ENCODE data around the gene TACO1. TPM values are rescaled to one million over a fixed set of nuclear protein-coding genes. Genes with fewer than 3 reads are reported as not detected.

The TACO1 gene
- total RNA-seq, 3 donors from 2014 or later (not counting 1 experiment from before 2014, with no cell fraction given) = 7.1 to 10.9 (median 9.2) TPM

DNA sequence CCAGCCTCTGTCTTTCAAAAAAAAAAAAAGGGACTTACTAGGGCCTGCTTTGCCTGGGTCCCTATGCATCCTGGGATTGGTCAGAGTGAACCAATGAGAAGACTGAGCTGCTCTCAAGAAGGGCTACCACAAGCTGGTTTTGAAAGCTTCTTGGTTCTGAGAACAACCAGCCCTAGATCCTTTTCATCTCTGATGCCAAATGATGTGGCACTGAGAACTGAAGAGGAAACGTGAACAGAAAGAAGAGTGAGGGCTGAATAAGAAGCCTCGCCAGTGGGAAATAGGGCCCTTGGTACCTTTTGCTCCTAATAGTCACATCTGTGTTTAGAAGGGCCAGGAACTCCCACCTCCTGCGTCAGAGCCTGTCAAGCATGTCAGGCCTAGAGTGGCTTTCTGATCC is 10.7 kb downstream of the TACO1 start:
- DNase-seq = peak in 1 of 2 donors; percentile 38
- Histone ChIP-seq H3K27me3 (ENCODE audit: control insufficient read depth, insufficient read depth, low read length) (no peaks in the 10 kb centered on the region), H3K27ac (ENCODE audit: low read length) (no peak overlapping the region), H3K4me1 (ENCODE audit: control insufficient read depth, insufficient read depth, low read length) (peaks cover 12% of the 10 kb centered on the region), H3K4me3 (ENCODE audit: low read length) (no peak overlapping the region), H3K9me3 (ENCODE audit: control insufficient read depth, insufficient read depth, low read length) (no peaks in the 10 kb centered on the region), H3K36me3 (ENCODE audit: control insufficient read depth, insufficient read depth, low read length) (peaks cover 33% of the 10 kb centered on the region)
- Mint-ChIP-seq H3K36me3 (peaks cover 14% of the 10 kb centered on the region), H3K4me3 (no peak overlapping the region), H3K27ac (no peak overlapping the region), H3K9me3 (no peaks in the 10 kb centered on the region), H3K4me1 (peaks cover 0 to 4% of the 10 kb centered on the region in 2 donors), H3K27me3 (ENCODE audit: low read depth in 2 of 2) (no peaks in the 10 kb centered on the region)
- TF ChIP-seq, protein P1, sequence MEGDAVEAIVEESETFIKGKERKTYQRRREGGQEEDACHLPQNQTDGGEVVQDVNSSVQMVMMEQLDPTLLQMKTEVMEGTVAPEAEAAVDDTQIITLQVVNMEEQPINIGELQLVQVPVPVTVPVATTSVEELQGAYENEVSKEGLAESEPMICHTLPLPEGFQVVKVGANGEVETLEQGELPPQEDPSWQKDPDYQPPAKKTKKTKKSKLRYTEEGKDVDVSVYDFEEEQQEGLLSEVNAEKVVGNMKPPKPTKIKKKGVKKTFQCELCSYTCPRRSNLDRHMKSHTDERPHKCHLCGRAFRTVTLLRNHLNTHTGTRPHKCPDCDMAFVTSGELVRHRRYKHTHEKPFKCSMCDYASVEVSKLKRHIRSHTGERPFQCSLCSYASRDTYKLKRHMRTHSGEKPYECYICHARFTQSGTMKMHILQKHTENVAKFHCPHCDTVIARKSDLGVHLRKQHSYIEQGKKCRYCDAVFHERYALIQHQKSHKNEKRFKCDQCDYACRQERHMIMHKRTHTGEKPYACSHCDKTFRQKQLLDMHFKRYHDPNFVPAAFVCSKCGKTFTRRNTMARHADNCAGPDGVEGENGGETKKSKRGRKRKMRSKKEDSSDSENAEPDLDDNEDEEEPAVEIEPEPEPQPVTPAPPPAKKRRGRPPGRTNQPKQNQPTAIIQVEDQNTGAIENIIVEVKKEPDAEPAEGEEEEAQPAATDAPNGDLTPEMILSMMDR (IDR thresholded peaks at IDR 0.05) = no peak
- 86% methylated on average over 3 of the region's 3 CpGs for WGBS (ENCODE audit: insufficient coverage)
- intact Hi-C loops (cut with micrococcal nuclease) = no loop called here
- ATAC-seq = no peak

DNA sequence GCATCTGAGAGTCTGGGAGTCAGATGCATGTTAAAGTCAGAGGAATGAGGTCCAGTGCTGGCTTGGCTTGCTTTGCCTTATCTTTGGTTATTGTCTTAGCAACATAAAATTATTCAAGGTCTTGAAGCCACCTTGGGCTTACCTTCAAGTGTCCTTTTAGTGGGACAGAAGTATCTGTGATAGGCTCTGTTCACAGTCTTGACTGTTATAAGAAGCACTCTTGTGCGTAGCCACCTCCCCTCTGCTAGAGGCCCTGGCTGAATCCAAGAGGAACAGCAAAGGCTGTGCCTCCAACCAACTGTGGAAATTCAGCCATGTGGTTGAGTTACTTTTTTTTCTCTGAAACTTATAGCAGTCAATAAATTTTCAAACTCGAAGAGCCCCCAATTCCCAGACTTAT is 13.0 kb downstream of the TACO1 start:
- no peaks in the 10 kb centered on the region for H3K27me3 Mint-ChIP-seq (ENCODE audit: low read depth in 2 of 2)
- Histone ChIP-seq H3K4me1 (ENCODE audit: control insufficient read depth, insufficient read depth, low read length) (peaks cover 12% of the 10 kb centered on the region), H3K27me3 (ENCODE audit: control insufficient read depth, insufficient read depth, low read length) (no peaks in the 10 kb centered on the region), H3K4me3 (ENCODE audit: low read length) (no peak overlapping the region), H3K27ac (ENCODE audit: low read length) (no peak overlapping the region), H3K36me3 (ENCODE audit: control insufficient read depth, insufficient read depth, low read length) (peaks cover 11% of the 10 kb centered on the region), H3K9me3 (ENCODE audit: control insufficient read depth, insufficient read depth, low read length) (no peaks in the 10 kb centered on the region)
- H3K36me3 Mint-ChIP-seq = peaks cover 6% of the 10 kb centered on the region
- H3K4me3 Mint-ChIP-seq = no peak overlapping the region
- no peaks in the 10 kb centered on the region for H3K9me3 Mint-ChIP-seq
- H3K27ac Mint-ChIP-seq = no peak overlapping the region
- ATAC-seq (no peak), DNase-seq (no peak)
- 100% methylated on average over 2 of the region's 2 CpGs for WGBS (ENCODE audit: insufficient coverage)
- intact Hi-C loops (cut with micrococcal nuclease) = no loop called here
- H3K4me1 Mint-ChIP-seq = peaks cover 0 to 4% of the 10 kb centered on the region in 2 donors
- TF ChIP-seq, protein P1 (IDR thresholded peaks at IDR 0.05) = no peak

DNA sequence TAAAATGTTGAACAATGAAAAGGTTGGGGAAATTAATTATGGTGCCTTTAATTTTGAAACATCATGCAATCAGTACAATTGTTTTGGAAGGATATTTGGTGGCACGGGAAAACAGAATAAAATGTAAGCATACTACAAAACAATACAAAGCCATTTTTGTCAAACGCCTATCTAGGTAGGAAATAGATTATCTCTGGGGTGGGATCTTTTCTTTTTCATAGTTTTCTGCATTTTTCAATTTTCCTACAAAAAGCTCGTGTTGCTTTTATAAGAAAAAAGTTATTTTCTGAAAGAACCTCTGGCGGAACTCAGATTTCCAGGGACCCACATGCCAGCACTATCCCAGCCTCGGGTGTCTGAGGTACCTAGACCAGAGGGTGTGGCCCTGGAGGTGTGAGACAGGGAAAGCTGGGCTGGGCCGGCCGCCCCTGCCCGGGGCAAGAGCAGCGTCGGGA is 20.6 kb downstream of the TACO1 start:
- TF ChIP-seq, protein P1 (IDR thresholded peaks at IDR 0.05) = no peak
- Histone ChIP-seq H3K36me3 (ENCODE audit: control insufficient read depth, insufficient read depth, low read length) (no peaks in the 10 kb centered on the region), H3K27me3 (ENCODE audit: control insufficient read depth, insufficient read depth, low read length) (no peaks in the 10 kb centered on the region), H3K4me3 (ENCODE audit: low read length) (peak overlapping the region; percentile 63), H3K4me1 (ENCODE audit: control insufficient read depth, insufficient read depth, low read length) (peaks cover 13% of the 10 kb centered on the region), H3K9me3 (ENCODE audit: control insufficient read depth, insufficient read depth, low read length) (no peaks in the 10 kb centered on the region), H3K27ac (ENCODE audit: low read length) (peak overlapping the region; percentile 68)
- Mint-ChIP-seq H3K36me3 (no peaks in the 10 kb centered on the region), H3K27me3 (ENCODE audit: low read depth in 2 of 2) (no peaks in the 10 kb centered on the region), H3K4me1 (peaks cover 30 to 43% of the 10 kb centered on the region in 2 donors), H3K27ac (peak overlapping the region; percentile 81 to 85), H3K4me3 (peak overlapping the region; percentile 92), H3K9me3 (no peaks in the 10 kb centered on the region)
- DNase-seq = no peak
- intact Hi-C loops (cut with micrococcal nuclease) = loop anchor here (5.0 kb wide), 3 partner anchors 69 to 151 kb away; partner anchors contain the start of genes CCDC47, DCAF7 and DDX42
- no peak for ATAC-seq
- WGBS (ENCODE audit: insufficient coverage) = 6% methylated on average over 7 of the region's 10 CpGs

Measured in natural killer cell (primary cell).